Keratinocyte (primary cell): Measurements from ENCODE around the gene PRKCI. TPM values are rescaled to one million over a fixed set of nuclear protein-coding genes. Genes with fewer than 3 reads are reported as not detected.
"Not testable (repeated sequence)": the region's sequence is repeated elsewhere in the genome, so short reads cannot be mapped to it uniquely, and the experiment has no call there.

Source experiments
- DNase-seq: peaks from one replicate; pipeline ENCODE4 v3.0.0-alpha.2; 2011; ENCODE audit warnings: low read depth, missing footprints, low spot score
- FAIRE-seq: peaks from 2 replicates; lab custom pipeline; 2011; peaks lifted over from hg19 to GRCh38; lab: Jason Lieb, UNC
- H2AFZ ChIP-seq: 2 replicates; pipeline ENCODE4 v1.6.0; 2012; ENCODE audit warnings: low read length, control low read depth, inconsistent platforms; ENCODE audit not compliant: control insufficient read depth
- H3K27ac ChIP-seq: 2 replicates; pipeline ENCODE4 v1.5.1; 2011; ENCODE audit warnings: low read length; ENCODE audit not compliant: control insufficient read depth, insufficient read depth
- H3K27me3 ChIP-seq: 3 replicates; pipeline ENCODE4 v1.6.0; 2011; ENCODE audit warnings: low read length; ENCODE audit not compliant: control insufficient read depth, insufficient read depth; ENCODE audit errors: extremely low read depth
- H3K36me3 ChIP-seq, 2 experiments: 2 replicates in 1 of 2; 3 replicates in 1 of 2; pipeline ENCODE4 v1.5.1; 2011; ENCODE audit warnings: low read length in 2 of 2, mild to moderate bottlenecking in 1 of 2; ENCODE audit not compliant: control insufficient read depth in 2 of 2, insufficient read depth in 2 of 2; ENCODE audit errors: extremely low read depth in 1 of 2
- H3K4me1 ChIP-seq: 3 replicates; pipeline ENCODE4 v1.5.1; 2011; ENCODE audit warnings: low read length; ENCODE audit not compliant: control insufficient read depth, insufficient read depth; ENCODE audit errors: extremely low read depth
- H3K4me2 ChIP-seq: 3 replicates; pipeline ENCODE4 v1.6.0; 2011; ENCODE audit warnings: low read depth, low read length; ENCODE audit not compliant: control insufficient read depth, insufficient read depth; ENCODE audit errors: extremely low read depth
- H3K4me3 ChIP-seq, 3 experiments: fragments of 200-600 bp in 1 of 3; sonication (generic) in 1 of 3; 2 replicates in 2 of 3; 3 replicates in 1 of 3; pipeline ENCODE4 v1.5.1; 2011 to 2016; ENCODE audit warnings: low read length in 3 of 3, mild to moderate bottlenecking in 3 of 3, control low read depth in 2 of 3, inconsistent platforms in 1 of 3, low read depth in 1 of 3, mixed read lengths in 1 of 3, mixed run types in 1 of 3, moderate library complexity in 1 of 3; ENCODE audit not compliant: control insufficient read depth in 2 of 3, insufficient read depth in 2 of 3; ENCODE audit errors: extremely low read depth in 1 of 3
- H3K79me2 ChIP-seq: 2 replicates; pipeline ENCODE4 v1.6.0; 2012; ENCODE audit warnings: low read length; ENCODE audit not compliant: control insufficient read depth, insufficient read depth
- H3K9ac ChIP-seq: 3 replicates; pipeline ENCODE4 v1.6.0; 2011; ENCODE audit warnings: low read length; ENCODE audit not compliant: control insufficient read depth, insufficient read depth; ENCODE audit errors: extremely low read depth
- H3K9me1 ChIP-seq: 3 replicates; pipeline ENCODE4 v1.6.0; 2011; ENCODE audit warnings: low read length; ENCODE audit not compliant: control insufficient read depth, insufficient read depth; ENCODE audit errors: extremely low read depth
- H3K9me3 ChIP-seq: 2 replicates; pipeline ENCODE4 v1.5.1; 2012; ENCODE audit warnings: low read depth, low read length; ENCODE audit not compliant: control insufficient read depth
- H4K20me1 ChIP-seq: 3 replicates; pipeline ENCODE4 v1.6.0; 2011; ENCODE audit warnings: low read length; ENCODE audit not compliant: control insufficient read depth, insufficient read depth; ENCODE audit errors: extremely low read depth
- EZH2 ChIP-seq: IDR thresholded peaks from one replicate; pipeline ENCODE4 v1.6.1; 2012; ENCODE audit warnings: inconsistent platforms, mild to moderate bottlenecking, low read length, moderate library complexity
- dilution Hi-C: fragments of 300-500 bp; cut with MboI; formaldehyde crosslinking; loops from one replicate; pipeline ENCODE4 v1.7.0; 2020; ENCODE audit warnings: low sequenced_read_pairs; ENCODE audit not compliant: extremely low pct_ligation_motif_present
- polyA plus RNA-seq, 5 experiments: library from polyadenylated mRNA; depleted of rRNA in 3 of 5; stranded (reverse) in 3 of 5; stranded (forward) in 1 of 5; unstranded in 1 of 5; fragments of >200 nt; gene quantifications; 1 replicate in 1 of 5; 2 replicates in 3 of 5; 3 replicates in 1 of 5; pipeline versions ENCODE4 v1.2.1 to v1.2.3, GENCODE V29; 2011 to 2012; ENCODE audit warnings: missing spikeins in 2 of 5, low read depth in 1 of 5, low replicate concordance in 1 of 5
- TF ChIP-seq, protein P1 (sequence below), 3 experiments: IDR thresholded peaks in 1 of 3; conservative IDR thresholded peaks in 1 of 3; optimal IDR thresholded peaks in 1 of 3; 2 replicates in 2 of 3; 3 replicates in 1 of 3; pipeline versions ENCODE3 to v1.5.1; 2011; ENCODE audit warnings: low read length in 3 of 3, mild to moderate bottlenecking in 3 of 3, moderate library complexity in 2 of 3, control low read depth in 1 of 3, inconsistent platforms in 1 of 3; ENCODE audit not compliant: insufficient read depth in 2 of 3; ENCODE audit errors: extremely low read depth in 1 of 3

Gene PRKCI
- polyA plus RNA-seq, 1 donor (not counting 4 experiments of a cell fraction or from before 2014, with no cell fraction given), result 53.5 TPM

DNA sequence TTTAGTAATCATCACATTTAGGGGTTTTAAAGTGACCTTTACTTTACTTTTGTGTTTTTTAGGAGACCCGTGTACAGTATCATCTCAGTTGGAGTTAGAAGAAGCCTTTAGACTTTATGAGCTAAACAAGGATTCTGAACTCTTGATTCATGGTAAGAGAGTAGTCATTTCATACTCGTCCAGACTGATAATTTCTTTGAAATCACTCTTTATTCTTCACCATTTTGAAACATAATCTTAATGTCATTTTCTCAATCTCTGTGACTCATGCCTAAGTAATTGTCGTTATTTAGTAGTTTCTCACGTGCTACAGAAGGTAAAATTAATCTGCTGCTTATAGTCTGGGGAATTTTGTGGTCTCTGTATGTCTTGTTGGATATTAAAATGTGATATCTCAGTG, 37.7 kb downstream of the PRKCI start:
- H3K27me3 ChIP-seq, result no peaks in the 10 kb centered on the region
- no peak overlapping the region for H3K4me2 ChIP-seq
- DNase-seq (no peak), FAIRE-seq (no peak)
- TF ChIP-seq EZH2, result no peak
- TF ChIP-seq, protein P1, sequence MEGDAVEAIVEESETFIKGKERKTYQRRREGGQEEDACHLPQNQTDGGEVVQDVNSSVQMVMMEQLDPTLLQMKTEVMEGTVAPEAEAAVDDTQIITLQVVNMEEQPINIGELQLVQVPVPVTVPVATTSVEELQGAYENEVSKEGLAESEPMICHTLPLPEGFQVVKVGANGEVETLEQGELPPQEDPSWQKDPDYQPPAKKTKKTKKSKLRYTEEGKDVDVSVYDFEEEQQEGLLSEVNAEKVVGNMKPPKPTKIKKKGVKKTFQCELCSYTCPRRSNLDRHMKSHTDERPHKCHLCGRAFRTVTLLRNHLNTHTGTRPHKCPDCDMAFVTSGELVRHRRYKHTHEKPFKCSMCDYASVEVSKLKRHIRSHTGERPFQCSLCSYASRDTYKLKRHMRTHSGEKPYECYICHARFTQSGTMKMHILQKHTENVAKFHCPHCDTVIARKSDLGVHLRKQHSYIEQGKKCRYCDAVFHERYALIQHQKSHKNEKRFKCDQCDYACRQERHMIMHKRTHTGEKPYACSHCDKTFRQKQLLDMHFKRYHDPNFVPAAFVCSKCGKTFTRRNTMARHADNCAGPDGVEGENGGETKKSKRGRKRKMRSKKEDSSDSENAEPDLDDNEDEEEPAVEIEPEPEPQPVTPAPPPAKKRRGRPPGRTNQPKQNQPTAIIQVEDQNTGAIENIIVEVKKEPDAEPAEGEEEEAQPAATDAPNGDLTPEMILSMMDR (optimal IDR thresholded peaks at IDR 0.05 in 1 of 3, IDR thresholded peaks at IDR 0.05 in 1 of 3, conservative IDR thresholded peaks at IDR 0.05 in 1 of 3; ENCODE audit: extremely low read depth in 1 of 3, insufficient read depth in 2 of 3, low read length in 3 of 3), result no peak
- peaks cover 15% of the 10 kb centered on the region for H3K79me2 ChIP-seq
- H3K27ac ChIP-seq, result no peak overlapping the region
- dilution Hi-C loops, result no loop called here
- no peak overlapping the region for H3K9ac ChIP-seq
- H3K9me1 ChIP-seq, result no peaks in the 10 kb centered on the region
- H3K36me3 ChIP-seq, result peaks cover 0 to 1% of the 10 kb centered on the region in 2 experiments
- H4K20me1 ChIP-seq, result no peaks in the 10 kb centered on the region
- no peak overlapping the region for H2AFZ ChIP-seq
- no peak overlapping the region for H3K4me3 ChIP-seq
- H3K9me3 ChIP-seq, result no peaks in the 10 kb centered on the region
- H3K4me1 ChIP-seq, result peaks cover 13% of the 10 kb centered on the region

DNA sequence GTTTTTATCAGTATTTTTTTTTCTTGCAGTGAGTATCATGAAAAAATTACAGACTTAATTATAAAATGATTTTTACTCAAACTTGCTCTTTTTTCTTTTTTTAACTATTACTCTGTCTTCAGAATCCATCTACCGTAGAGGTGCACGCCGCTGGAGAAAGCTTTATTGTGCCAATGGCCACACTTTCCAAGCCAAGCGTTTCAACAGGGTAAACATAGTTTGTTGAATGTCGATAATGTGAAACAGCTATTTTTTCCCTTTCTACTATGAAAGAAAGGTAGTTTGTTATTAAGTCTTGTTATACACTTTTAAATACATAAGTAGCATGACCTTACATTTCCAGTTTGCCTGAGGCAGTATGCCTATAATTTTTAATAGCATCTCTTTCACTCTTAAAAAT, 45.6 kb downstream of the PRKCI start:
- Histone ChIP-seq H3K36me3 (peaks cover 3 to 11% of the 10 kb centered on the region in 2 experiments), H3K4me2 (no peak overlapping the region), H3K4me3 (no peak overlapping the region), H3K27ac (no peak overlapping the region), H3K9me3 (no peaks in the 10 kb centered on the region), H3K27me3 (no peaks in the 10 kb centered on the region), H3K79me2 (no peaks in the 10 kb centered on the region), H4K20me1 (no peaks in the 10 kb centered on the region), H3K9ac (no peak overlapping the region), H3K4me1 (no peaks in the 10 kb centered on the region), H2AFZ (no peak overlapping the region), H3K9me1 (no peaks in the 10 kb centered on the region)
- FAIRE-seq (no peak), DNase-seq (no peak)
- dilution Hi-C loops, result no loop called here
- TF ChIP-seq, protein P1 (optimal IDR thresholded peaks at IDR 0.05 in 1 of 3, IDR thresholded peaks at IDR 0.05 in 1 of 3, conservative IDR thresholded peaks at IDR 0.05 in 1 of 3; ENCODE audit: extremely low read depth in 1 of 3, insufficient read depth in 2 of 3, low read length in 3 of 3), result no peak

DNA sequence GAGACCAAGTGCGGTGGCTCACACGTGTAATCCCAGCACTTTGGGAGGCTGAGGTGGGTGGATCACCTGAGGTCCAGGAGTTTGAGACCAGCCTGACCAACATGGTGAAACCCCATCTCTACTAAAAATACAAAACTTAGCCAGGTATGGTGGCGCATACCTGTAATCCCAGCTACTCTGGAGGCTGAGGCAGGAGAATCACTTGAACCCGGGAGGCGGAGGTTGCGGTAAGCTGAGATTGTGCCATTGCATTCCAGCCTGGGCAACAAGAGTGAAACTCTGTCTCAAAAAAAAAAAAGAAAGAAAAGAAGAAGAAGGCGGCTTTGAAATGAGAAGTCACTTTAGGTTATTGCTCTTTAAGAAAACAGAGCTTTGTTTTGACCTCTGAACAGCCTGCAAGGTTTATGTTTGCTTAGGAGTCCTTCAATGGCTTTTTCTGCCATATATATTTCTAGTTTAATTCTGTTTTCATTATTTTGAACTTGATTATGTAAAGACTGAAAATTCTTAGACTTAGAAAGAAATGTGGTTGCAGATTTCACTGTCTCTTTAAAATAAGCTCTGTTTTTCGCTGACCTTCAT, 47.5 kb downstream of the PRKCI start:
- peaks cover 3 to 13% of the 10 kb centered on the region in 2 experiments for H3K36me3 ChIP-seq
- dilution Hi-C loops, result not testable (repeated sequence)

More for the DNA sequence above, 47.5 kb downstream of the PRKCI start:
- H2AFZ ChIP-seq, H3K79me2 ChIP-seq, H3K9me3 ChIP-seq, H3K27ac ChIP-seq, FAIRE-seq, DNase-seq, H3K9me1 ChIP-seq, H4K20me1 ChIP-seq, H3K9ac ChIP-seq, H3K4me3 ChIP-seq, H3K4me2 ChIP-seq, H3K4me1 ChIP-seq, H3K27me3 ChIP-seq: not testable (repeated sequence)
